Mesendoderm (in vitro differentiated cells): ENCODE results near the gene EEIG2.
A peak's percentile ranks its signal among the peaks of the same experiment; 100 is the strongest.

ENCODE experiments used
- DNase-seq: peaks from one replicate; pipeline ENCODE4 v3.0.0; 2013
- H2AK5ac ChIP-seq: 2 replicates; pipeline ENCODE4 v1.6.1; 2013; ENCODE audit warnings: low read length, inconsistent platforms
- H2BK120ac ChIP-seq: 2 replicates; pipeline ENCODE4 v1.6.1; 2013; ENCODE audit warnings: low read depth, mild to moderate bottlenecking, low read length, moderate library complexity, mixed read lengths
- H2BK15ac ChIP-seq: replicated peaks from 2 replicates; pipeline ENCODE4 v1.6.1; 2013; ENCODE audit warnings: low read depth, mild to moderate bottlenecking, moderate library complexity
- H2BK5ac ChIP-seq: 2 replicates; pipeline ENCODE4 v1.6.1; 2013; ENCODE audit warnings: low read length, inconsistent platforms
- H3K18ac ChIP-seq: 2 replicates; pipeline ENCODE4 v1.6.1; 2013; ENCODE audit warnings: mild to moderate bottlenecking, low read length, mixed read lengths
- H3K23ac ChIP-seq: one replicate; pipeline ENCODE4 v1.6.1; 2013; ENCODE audit warnings: low read length
- H3K27ac ChIP-seq: 2 replicates; pipeline ENCODE4 v1.5.1; 2013; ENCODE audit warnings: low read depth, mild to moderate bottlenecking, inconsistent platforms, low read length, moderate library complexity
- H3K27me3 ChIP-seq: 2 replicates; pipeline ENCODE4 v1.6.1; 2013; ENCODE audit warnings: low read length, control low read depth, mild to moderate bottlenecking, inconsistent platforms; ENCODE audit not compliant: insufficient read depth, poor library complexity
- H3K36me3 ChIP-seq: 2 replicates; pipeline ENCODE4 v1.6.1; 2013; ENCODE audit warnings: low read length, inconsistent platforms; ENCODE audit not compliant: control insufficient read depth, insufficient read depth
- H3K4ac ChIP-seq: one replicate; pipeline ENCODE4 v1.6.1; 2013; ENCODE audit warnings: low read depth, mild to moderate bottlenecking, low read length, moderate library complexity
- H3K4me1 ChIP-seq: 2 replicates; pipeline ENCODE4 v1.6.1; 2013; ENCODE audit warnings: low read depth, low read length, inconsistent platforms; ENCODE audit not compliant: control insufficient read depth
- H3K4me2 ChIP-seq: 2 replicates; pipeline ENCODE4 v1.6.1; 2013; ENCODE audit warnings: low read length
- H3K4me3 ChIP-seq: 2 replicates; pipeline ENCODE4 v1.5.1; 2013; ENCODE audit warnings: mild to moderate bottlenecking, low read length
- H3K56ac ChIP-seq: one replicate; pipeline ENCODE4 v1.6.1; 2013; ENCODE audit warnings: low read length
- H3K79me1 ChIP-seq: 2 replicates; pipeline ENCODE4 v1.6.1; 2013; ENCODE audit warnings: low read length, inconsistent platforms
- H3K79me2 ChIP-seq: 2 replicates; pipeline ENCODE4 v1.6.1; 2013; ENCODE audit warnings: mild to moderate bottlenecking, low read length; ENCODE audit not compliant: control insufficient read depth, insufficient read depth
- H3K9ac ChIP-seq: 2 replicates; pipeline ENCODE4 v1.6.1; 2013; ENCODE audit warnings: low read length, inconsistent platforms
- H4K5ac ChIP-seq: one replicate; pipeline ENCODE4 v1.6.1; 2013; ENCODE audit warnings: low read length
- H4K8ac ChIP-seq: one replicate; pipeline ENCODE4 v1.6.1; 2013; ENCODE audit warnings: low read depth, mild to moderate bottlenecking, control low read depth, low read length, moderate library complexity
- WGBS: extraction: QIAGEN DNeasy Blood & Tissue Kit; methylation state at CpG from one replicate; pipeline ENCODE4 v1.1.7; 2013; ENCODE audit warnings: low lambda C conversion rate, missing lambda C conversion rate; ENCODE audit not compliant: insufficient coverage; ENCODE audit errors: extremely low coverage; 5-methylcytosine and 5-hydroxymethylcytosine counted together

EEIG2 gene

DNA sequence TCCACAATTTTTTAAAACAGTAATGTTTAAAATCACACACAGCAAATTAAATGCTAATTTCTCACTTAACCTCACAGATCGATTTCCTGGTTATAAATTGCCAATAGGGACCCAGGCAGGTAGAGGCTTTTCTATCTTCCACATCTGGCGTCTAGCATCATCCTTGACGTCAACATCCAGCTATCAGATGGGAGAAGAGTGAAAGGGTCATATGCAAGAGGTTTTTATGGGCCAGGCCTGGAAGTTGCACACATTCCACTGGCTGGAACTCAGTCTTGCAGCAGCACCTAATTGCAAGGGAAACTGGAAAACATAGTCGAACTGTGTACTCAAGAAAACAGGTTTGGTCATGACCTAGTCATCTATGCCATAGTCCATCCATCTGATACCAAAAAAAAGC lies 6.0 kb upstream of the EEIG2 start:
- no peaks in the 10 kb centered on the region for H3K4me1 ChIP-seq
- WGBS = no CpG with 5 or more reads among the region's 4 CpGs

GRCh38 chr1:108554682-108555427 lies 5.0 kb upstream of the EEIG2 start:
- no peak overlapping the region for H3K9ac ChIP-seq
- no peak overlapping the region for H3K23ac ChIP-seq
- no peak overlapping the region for H3K4me2 ChIP-seq
- no peak overlapping the region for H3K18ac ChIP-seq
- H2BK15ac ChIP-seq = no peak overlapping the region
- no peaks in the 10 kb centered on the region for H3K27me3 ChIP-seq
- H4K8ac ChIP-seq = no peak overlapping the region
- no peak for DNase-seq
- H3K56ac ChIP-seq = no peak overlapping the region
- H2BK120ac ChIP-seq = no peak overlapping the region
- H3K36me3 ChIP-seq = no peaks in the 10 kb centered on the region
- H2BK5ac ChIP-seq = no peak overlapping the region
- no peaks in the 10 kb centered on the region for H3K79me2 ChIP-seq
- H3K27ac ChIP-seq = no peak overlapping the region
- H3K4ac ChIP-seq = no peak overlapping the region
- WGBS = no CpG with 5 or more reads among the region's 4 CpGs
- H3K4me3 ChIP-seq = no peak overlapping the region
- H4K5ac ChIP-seq = no peak overlapping the region
- no peaks in the 10 kb centered on the region for H3K4me1 ChIP-seq
- no peak overlapping the region for H2AK5ac ChIP-seq
- no peaks in the 10 kb centered on the region for H3K79me1 ChIP-seq

More for the DNA sequence above, 6.0 kb upstream of the EEIG2 start:
- no peak overlapping the region for H3K4ac ChIP-seq
- no peaks in the 10 kb centered on the region for H3K36me3 ChIP-seq
- H3K56ac ChIP-seq = no peak overlapping the region
- DNase-seq = no peak
- H2BK15ac ChIP-seq = no peak overlapping the region
- no peak overlapping the region for H2BK120ac ChIP-seq
- H3K18ac ChIP-seq = no peak overlapping the region
- H3K27ac ChIP-seq = no peak overlapping the region
- no peaks in the 10 kb centered on the region for H3K27me3 ChIP-seq
- H2BK5ac ChIP-seq = no peak overlapping the region
- H3K4me2 ChIP-seq = no peak overlapping the region
- H3K79me1 ChIP-seq = no peaks in the 10 kb centered on the region
- no peak overlapping the region for H3K9ac ChIP-seq
- H3K79me2 ChIP-seq = no peaks in the 10 kb centered on the region
- no peak overlapping the region for H4K8ac ChIP-seq
- H3K4me3 ChIP-seq = no peak overlapping the region
- no peak overlapping the region for H3K23ac ChIP-seq
- H2AK5ac ChIP-seq = no peak overlapping the region
- H4K5ac ChIP-seq = no peak overlapping the region

GRCh38 chr1:108556066-108556465 lies 3.8 kb upstream of the EEIG2 start:
- Histone ChIP-seq H3K18ac (no peak overlapping the region), H3K79me1 (no peaks in the 10 kb centered on the region), H2BK5ac (no peak overlapping the region), H3K23ac (no peak overlapping the region), H2BK15ac (no peak overlapping the region), H3K27me3 (no peaks in the 10 kb centered on the region), H2BK120ac (no peak overlapping the region), H3K79me2 (no peaks in the 10 kb centered on the region), H3K9ac (no peak overlapping the region), H3K4me3 (no peak overlapping the region), H3K27ac (no peak overlapping the region), H3K4me2 (no peak overlapping the region), H4K8ac (no peak overlapping the region), H3K56ac (no peak overlapping the region), H3K36me3 (no peaks in the 10 kb centered on the region), H2AK5ac (no peak overlapping the region), H4K5ac (no peak overlapping the region), H3K4me1 (no peaks in the 10 kb centered on the region), H3K4ac (no peak overlapping the region)
- DNase-seq = peak; percentile 74

DNA sequence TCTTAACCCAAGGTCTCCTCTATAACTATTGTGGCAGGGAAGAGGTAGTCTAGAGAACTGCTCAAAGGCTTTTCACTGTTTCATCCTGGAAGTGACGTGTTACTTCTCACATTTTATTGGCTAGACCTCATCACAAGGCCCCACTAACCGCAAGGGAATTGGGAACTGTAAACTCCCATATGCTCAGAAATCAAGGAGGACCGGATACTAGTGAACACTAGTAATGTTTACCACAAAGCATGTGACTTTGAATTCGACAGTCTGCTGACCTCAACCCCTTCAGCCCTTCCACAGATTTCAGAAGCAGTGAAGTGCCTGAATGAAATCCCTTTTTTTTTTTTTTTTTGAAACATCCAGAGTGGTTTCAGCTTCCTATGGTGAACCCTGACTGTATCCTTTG lies 3.4 kb upstream of the EEIG2 start:
- no CpG with 5 or more reads among the region's 4 CpGs for WGBS
- H2BK120ac ChIP-seq = no peak overlapping the region
- H4K5ac ChIP-seq = no peak overlapping the region
- no peaks in the 10 kb centered on the region for H3K4me1 ChIP-seq
- no peak overlapping the region for H4K8ac ChIP-seq
- no peak overlapping the region for H3K27ac ChIP-seq
- H3K79me2 ChIP-seq = no peaks in the 10 kb centered on the region
- no peak overlapping the region for H3K56ac ChIP-seq
- H3K4me3 ChIP-seq = no peak overlapping the region
- no peak overlapping the region for H2AK5ac ChIP-seq
- DNase-seq = no peak
- H2BK15ac ChIP-seq = no peak overlapping the region
- no peak overlapping the region for H3K18ac ChIP-seq
- no peaks in the 10 kb centered on the region for H3K79me1 ChIP-seq
- no peak overlapping the region for H2BK5ac ChIP-seq
- H3K4me2 ChIP-seq = no peak overlapping the region
- no peak overlapping the region for H3K4ac ChIP-seq
- no peaks in the 10 kb centered on the region for H3K36me3 ChIP-seq
- H3K23ac ChIP-seq = no peak overlapping the region
- H3K9ac ChIP-seq = no peak overlapping the region
- H3K27me3 ChIP-seq = no peaks in the 10 kb centered on the region

- no peak for DNase-seq
- Histone ChIP-seq H2BK5ac (no peak overlapping the region), H3K79me1 (peaks cover 1% of the 10 kb centered on the region), H3K9ac (no peak overlapping the region), H4K5ac (no peak overlapping the region), H3K27me3 (no peaks in the 10 kb centered on the region), H3K4ac (no peak overlapping the region), H3K79me2 (peaks cover 4% of the 10 kb centered on the region), H3K23ac (no peak overlapping the region), H2AK5ac (no peak overlapping the region), H2BK120ac (no peak overlapping the region), H3K56ac (peak overlapping the region; percentile 44), H2BK15ac (no peak overlapping the region), H3K27ac (no peak overlapping the region), H3K4me2 (no peak overlapping the region), H4K8ac (no peak overlapping the region), H3K4me1 (no peaks in the 10 kb centered on the region), H3K4me3 (no peak overlapping the region), H3K36me3 (no peaks in the 10 kb centered on the region), H3K18ac (no peak overlapping the region)
Measured at GRCh38 chr1:108557296-108557695, 2.6 kb upstream of the EEIG2 start.
